HG03064 (cell line): ENCODE results near the gene ZNF732.
"Not testable (repeated sequence)": the region's sequence is repeated elsewhere in the genome, so short reads cannot be mapped to it uniquely, and the experiment has no call there.

ENCODE experiments used
- ATAC-seq: cut with Tn5 transposase; IDR thresholded peaks from one replicate; pipeline ENCODE4 v1.9.1; 2021; ENCODE audit warnings: low read depth; ENCODE audit not compliant: unreplicated experiment

The ZNF732 gene

GRCh38 chr4:304969-305680 lies at the start of gene ZNF732:
Gene ZNF732, minus strand, starts transcription at chr4:305474. Its CDS starts 164 bp downstream, at chr4:305310.
- ATAC-seq = no peak

GRCh38 chr4:340011-340410 lies 34.7 kb upstream of the ZNF732 start:
- no peak for ATAC-seq

GRCh38 chr4:338759-339097 lies 33.5 kb upstream of the ZNF732 start:
- ATAC-seq = no peak

GRCh38 chr4:337932-338758 lies 32.9 kb upstream of the ZNF732 start:
- ATAC-seq = peak; percentile 27

GRCh38 chr4:337143-337931 lies 32.1 kb upstream of the ZNF732 start, which contains the start of gene ZNF141:
Gene ZNF141, plus strand, starts transcription at chr4:337814. Its CDS starts 170 bp downstream, at chr4:337984.
- ATAC-seq = peak; percentile 91

- peak; percentile 7 for ATAC-seq
Observed at GRCh38 chr4:336893-337142, 31.5 kb upstream of the ZNF732 start.

GRCh38 chr4:336099-336892 lies 31.0 kb upstream of the ZNF732 start:
- ATAC-seq = peak; percentile 4

- ATAC-seq = no peak
Observed at GRCh38 chr4:335515-335914, 30.2 kb upstream of the ZNF732 start.

GRCh38 chr4:328729-329128 lies 23.5 kb upstream of the ZNF732 start:
- no peak for ATAC-seq

- ATAC-seq = no peak
Observed at GRCh38 chr4:314296-314903, 9.1 kb upstream of the ZNF732 start.

- no peak for ATAC-seq
Observed at GRCh38 chr4:309807-310206, 4.5 kb upstream of the ZNF732 start.

GRCh38 chr4:306551-306961 lies 1.3 kb upstream of the ZNF732 start:
- ATAC-seq = no peak

GRCh38 chr4:304516-304915 lies 758 bp downstream of the ZNF732 start:
- not testable (repeated sequence) for ATAC-seq

- no peak for ATAC-seq
Observed at GRCh38 chr4:302381-302780, 2.9 kb downstream of the ZNF732 start.

- ATAC-seq = no peak
Observed at GRCh38 chr4:294732-295131, 10.5 kb downstream of the ZNF732 start.

GRCh38 chr4:288891-289290 lies 16.4 kb downstream of the ZNF732 start:
- ATAC-seq = no peak

- no peak for ATAC-seq
Observed at GRCh38 chr4:273309-274017, 31.8 kb downstream of the ZNF732 start.

- no peak for ATAC-seq
Observed at GRCh38 chr4:271492-272103, 33.7 kb downstream of the ZNF732 start.

GRCh38 chr4:259240-259639 lies 46.0 kb downstream of the ZNF732 start:
- ATAC-seq = not testable (repeated sequence)
